ENCODE measurements around the gene PPP1R9B.
A peak's percentile ranks its signal among the peaks of the same experiment; 100 is the strongest.

PPP1R9B gene

GRCh38 chr17:50141745-50142110 is 8.7 kb downstream of the PPP1R9B start:
- TF ChIP-seq CTCF (IDR thresholded peaks at IDR 0.05; ENCODE audit: control extremely low read depth, extremely low read depth, low read depth, missing control alignments) = no peak
- POLR2A ChIA-PET = no interaction called here
- no peak for DNase-seq (ENCODE audit: extremely low spot score)
- CTCF ChIA-PET = interaction anchor here (0.9 to 6.2 kb wide), 7 partner anchors 10 to 47 kb away, joined by 3 to 60 read pairs (median 7); partner anchors contain the start of gene PDK2

GRCh38 chr17:50141026-50141744 is 9.3 kb downstream of the PPP1R9B start:
- POLR2A ChIA-PET = no interaction called here

GRCh38 chr17:50139950-50140885 is 10.3 kb downstream of the PPP1R9B start:
- TF ChIP-seq CTCF (IDR thresholded peaks at IDR 0.05; ENCODE audit: control extremely low read depth, extremely low read depth, low read depth, missing control alignments) = peak; percentile 87
- ChIA-PET CTCF (interaction anchor here (0.8 to 6.2 kb wide), 15 partner anchors 8 to 73 kb away, joined by 3 to 60 read pairs (median 7); partner anchors contain the start of genes COL1A1, PPP1R9B and SGCA), POLR2A (no interaction called here)
- DNase-seq (ENCODE audit: extremely low spot score) = peak; percentile 87

More at GRCh38 chr17:50141026-50141744, 9.3 kb downstream of the PPP1R9B start:
- CTCF ChIA-PET = interaction anchor here (0.8 to 6.2 kb wide), 11 partner anchors 8 to 74 kb away, joined by 3 to 60 read pairs (median 7); partner anchors contain the start of genes PDK2 and PPP1R9B
- DNase-seq (ENCODE audit: extremely low spot score) = no peak
- no peak for TF ChIP-seq CTCF (IDR thresholded peaks at IDR 0.05; ENCODE audit: control extremely low read depth, extremely low read depth, low read depth, missing control alignments)

GRCh38 chr17:50139185-50139783 is 11.2 kb downstream of the PPP1R9B start:
- ChIA-PET POLR2A (no interaction called here), CTCF (interaction anchor here (0.8 to 6.2 kb wide), 18 partner anchors 8 to 155 kb away, joined by 3 to 60 read pairs (median 6); partner anchors contain the start of genes COL1A1, PPP1R9B and SGCA)
- no peak for TF ChIP-seq CTCF (IDR thresholded peaks at IDR 0.05; ENCODE audit: control extremely low read depth, extremely low read depth, low read depth, missing control alignments)
- no peak for DNase-seq (ENCODE audit: extremely low spot score)

GRCh38 chr17:50137042-50137441 is 13.4 kb downstream of the PPP1R9B start:
- no peak for DNase-seq (ENCODE audit: extremely low spot score)
- POLR2A ChIA-PET = no interaction called here
- CTCF ChIA-PET = interaction anchor here (0.6 to 2.8 kb wide), 9 partner anchors 8 to 50 kb away, joined by 3 to 12 read pairs (median 3); partner anchors contain the start of gene PDK2
- TF ChIP-seq CTCF (IDR thresholded peaks at IDR 0.05; ENCODE audit: control extremely low read depth, extremely low read depth, low read depth, missing control alignments) = no peak

Measured in GM10248 (cell line).